Ovary (tissue), 9 donors: ENCODE data around the gene ACOT7. TPM values are rescaled to one million over a fixed set of nuclear protein-coding genes. Genes with fewer than 3 reads are reported as not detected.

Experiments
- DNase-seq, 5 donors: peaks; one replicate each; pipeline ENCODE4 v3.0.0-alpha.2; 2019 to 2020
- H3K27ac ChIP-seq, 2 donors: fragments of 200-600 bp; one replicate each; pipeline versions ENCODE4 v1.5.1 to v1.8.0; 2019 to 2022
- H3K27me3 ChIP-seq: fragments of 200-600 bp; one replicate; pipeline ENCODE4 v1.8.0; 2022
- H3K36me3 ChIP-seq: fragments of 200-600 bp; sonication (generic); one replicate; pipeline ENCODE4 v1.5.1; 2019
- H3K4me1 ChIP-seq: one replicate; pipeline ENCODE4 v1.8.1; 2013; ENCODE audit warnings: mild to moderate bottlenecking, moderate library complexity; ENCODE audit not compliant: insufficient read depth
- H3K4me3 ChIP-seq: fragments of 200-600 bp; sonication (generic); one replicate; pipeline ENCODE4 v1.5.1; 2017
- H3K9me3 ChIP-seq, 2 donors: fragments of 200-600 bp in 1 of 2; sonication (generic) in 1 of 2; one replicate each; pipeline versions ENCODE4 v1.5.1 to v1.8.1; 2013 to 2019; ENCODE audit warnings: mild to moderate bottlenecking in 1 of 2, moderate library complexity in 1 of 2
- EP300 ChIP-seq: sonication (generic); formaldehyde crosslinking; IDR thresholded peaks from one replicate; pipeline ENCODE4 v1.6.1; 2017; ENCODE audit warnings: antibody characterized with exemption
- POLR2A ChIP-seq: fragments of 450-650 bp; IDR thresholded peaks from one replicate; pipeline ENCODE4 v1.6.1; 2017; ENCODE audit warnings: antibody characterized with exemption, mild to moderate bottlenecking, moderate library complexity
- WGBS, 3 donors: extraction: QIAGEN DNeasy Blood & Tissue Kit in 1 of 3; methylation state at CpG; one replicate each; pipeline versions ENCODE4 v1.1.5 to v1.1.7; 2013 to 2017; 5-methylcytosine and 5-hydroxymethylcytosine counted together
- intact Hi-C, 4 donors: fragments of 100-400 bp; cut with DNase I; formaldehyde crosslinking; loops; one replicate each; pipeline versions ENCODE4 v1.11.0 to v1.15.1; 2022 to 2023
- polyA plus RNA-seq, 2 donors: library from polyadenylated mRNA; stranded (reverse); fragments of 200-250 nt in 1 of 2; fragments of 350-450 nt in 1 of 2; fragmentation: Illumina TruSeq in 1 of 2; extraction: RNeasy Lipid Tissue Mini Kit (QIAGEN cat#74804) in 1 of 2; gene quantifications; one replicate each; pipeline ENCODE4 v1.2.3, GENCODE V29; 2013 to 2014
- total RNA-seq, 7 donors: library from RNA; depleted of rRNA in 2 of 7; stranded (reverse); fragments of >200 nt in 2 of 7; fragmentation: NEBNext Ultra II Directional in 3 of 7; extraction: Animal tissue kit (Norgen Biotek cat#: 25700) in 3 of 7; gene quantifications; one replicate each; pipeline versions ENCODE4 v1.1.0 to v1.2.4, GENCODE V29; 2016 to 2023
- TF ChIP-seq, protein P1 (sequence below), 3 donors: fragments of 450-650 bp in 2 of 3; fragments of 200-600 bp in 1 of 3; IDR thresholded peaks; one replicate each; pipeline versions ENCODE4 v1.5.1 to v1.8.0; 2016 to 2022; ENCODE audit warnings: antibody characterized with exemption in 3 of 3, mild to moderate bottlenecking in 1 of 3
- donor health status: DM: no; HTN: no; CAD: no; lungs with moderate emphysema.
- donor health status: DM: no; HTN: no; CAD: no.
- donor health status: Bipolar disorder and iron deficiency.
- donor health status: DM: yes; HTN: yes; CAD: no.
- donor health status: DM: no; HTN: no; CAD: no.
- donor health status: DM: yes; HTN: yes; CAD: no.

ACOT7 gene
- total and polyA plus RNA-seq, 9 donors, result 6.4 to 20.7 (median 11.3) TPM

DNA sequence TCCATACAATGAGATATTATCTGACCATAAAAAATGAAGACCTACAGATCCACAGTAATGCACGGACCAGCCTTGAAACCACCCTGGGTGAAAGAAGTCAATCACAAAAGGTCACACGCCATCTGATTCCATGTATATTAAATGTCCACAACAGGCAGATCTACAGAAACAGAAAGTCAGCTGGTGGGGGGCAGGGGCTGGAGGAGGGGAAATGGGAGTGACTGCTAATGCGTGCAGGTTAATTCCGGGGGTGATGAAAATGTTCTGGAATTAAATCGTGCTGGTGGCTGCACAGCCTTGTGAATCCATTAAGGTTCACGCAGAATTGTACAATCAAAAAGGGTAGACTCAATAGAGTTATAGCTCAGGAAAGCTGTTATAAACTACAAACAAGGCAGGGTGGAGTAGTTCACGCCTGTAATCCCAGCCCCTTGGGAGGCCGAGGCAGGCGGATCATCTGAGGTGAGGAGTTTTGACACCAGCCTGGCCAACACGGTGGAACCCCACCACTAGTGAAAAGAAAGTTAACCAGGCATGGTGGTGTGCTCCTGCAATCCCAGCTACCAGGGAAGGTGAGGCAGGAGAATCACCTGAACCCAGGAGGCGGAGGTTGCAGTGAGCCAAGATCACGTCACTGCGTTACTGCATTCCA lies 32.3 kb downstream of the ACOT7 start:
- no peak overlapping the region for H3K4me3 ChIP-seq
- no peak for TF ChIP-seq EP300
- TF ChIP-seq, protein P1, sequence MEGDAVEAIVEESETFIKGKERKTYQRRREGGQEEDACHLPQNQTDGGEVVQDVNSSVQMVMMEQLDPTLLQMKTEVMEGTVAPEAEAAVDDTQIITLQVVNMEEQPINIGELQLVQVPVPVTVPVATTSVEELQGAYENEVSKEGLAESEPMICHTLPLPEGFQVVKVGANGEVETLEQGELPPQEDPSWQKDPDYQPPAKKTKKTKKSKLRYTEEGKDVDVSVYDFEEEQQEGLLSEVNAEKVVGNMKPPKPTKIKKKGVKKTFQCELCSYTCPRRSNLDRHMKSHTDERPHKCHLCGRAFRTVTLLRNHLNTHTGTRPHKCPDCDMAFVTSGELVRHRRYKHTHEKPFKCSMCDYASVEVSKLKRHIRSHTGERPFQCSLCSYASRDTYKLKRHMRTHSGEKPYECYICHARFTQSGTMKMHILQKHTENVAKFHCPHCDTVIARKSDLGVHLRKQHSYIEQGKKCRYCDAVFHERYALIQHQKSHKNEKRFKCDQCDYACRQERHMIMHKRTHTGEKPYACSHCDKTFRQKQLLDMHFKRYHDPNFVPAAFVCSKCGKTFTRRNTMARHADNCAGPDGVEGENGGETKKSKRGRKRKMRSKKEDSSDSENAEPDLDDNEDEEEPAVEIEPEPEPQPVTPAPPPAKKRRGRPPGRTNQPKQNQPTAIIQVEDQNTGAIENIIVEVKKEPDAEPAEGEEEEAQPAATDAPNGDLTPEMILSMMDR (IDR thresholded peaks at IDR 0.05), result no peak
- no peak for TF ChIP-seq POLR2A
- WGBS, 3 donors, result 92 to 93% (median 92%) methylated on average over 13 of the region's 13 CpGs
- intact Hi-C loops, result loop anchor here in 3 of 4 donors (5.0 to 10.0 kb wide), 2 partner anchors 41 to 54 kb away; partner anchors contain the start of gene HES2 (in 1 of the 3)
- peak overlapping the region in 1 of 2 donors; percentile 79 for H3K27ac ChIP-seq
- no peak for DNase-seq
- no peaks in the 10 kb centered on the region for H3K36me3 ChIP-seq
- H3K4me1 ChIP-seq, result peaks cover 15% of the 10 kb centered on the region
- no peaks in the 10 kb centered on the region for H3K27me3 ChIP-seq
- no peaks in the 10 kb centered on the region for H3K9me3 ChIP-seq

DNA sequence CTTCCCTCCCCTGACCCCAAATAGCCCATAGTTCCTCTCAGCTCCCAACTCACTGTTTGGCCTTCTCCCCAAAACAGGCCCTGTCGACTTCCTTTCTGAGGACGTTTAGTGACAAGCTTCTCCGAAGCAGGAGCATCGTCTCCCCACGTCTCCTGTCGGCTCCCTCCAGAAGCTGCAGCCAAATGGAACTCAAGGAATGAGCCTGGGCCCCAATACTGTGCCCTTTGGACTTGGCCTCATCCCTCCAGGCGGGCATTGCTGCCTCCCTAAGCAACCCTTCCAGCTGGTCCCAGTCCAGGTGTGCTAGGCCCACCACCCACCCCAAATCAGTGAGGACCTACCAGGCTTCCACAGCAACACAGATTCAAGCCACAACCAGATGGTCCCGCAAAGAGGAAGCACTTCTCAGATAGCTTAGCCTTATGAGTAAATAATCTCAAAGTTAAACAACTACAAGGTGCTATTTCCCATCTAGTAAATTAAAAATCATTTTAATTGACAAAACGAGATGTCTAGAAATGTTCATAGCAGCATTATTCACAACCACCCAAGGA lies 33.0 kb downstream of the ACOT7 start:
- Histone ChIP-seq H3K36me3 (no peaks in the 10 kb centered on the region), H3K9me3 (no peaks in the 10 kb centered on the region), H3K27ac (peak overlapping the region; percentile 35 to 79), H3K27me3 (no peaks in the 10 kb centered on the region), H3K4me1 (peaks cover 15% of the 10 kb centered on the region), H3K4me3 (no peak overlapping the region)
- 77 to 83% (median 80%) methylated on average over 9 of the region's 9 CpGs for WGBS, 3 donors
- DNase-seq, result no peak
- intact Hi-C loops, result loop anchor here in 3 of 4 donors (5.0 to 10.0 kb wide), 2 partner anchors 42 to 54 kb away; partner anchors contain the start of gene HES2 (in 1 of the 3)
- TF ChIP-seq, protein P1 (IDR thresholded peaks at IDR 0.05), result no peak
- TF ChIP-seq POLR2A, result no peak
- no peak for TF ChIP-seq EP300

GRCh38 chr1:6360117-6360496 lies 33.5 kb downstream of the ACOT7 start:
- intact Hi-C loops, result loop anchor here in 3 of 4 donors (5.0 to 10.0 kb wide), 2 partner anchors 42 to 55 kb away; partner anchors contain the start of gene HES2 (in 1 of the 3)
- H3K27me3 ChIP-seq, result no peaks in the 10 kb centered on the region
- H3K9me3 ChIP-seq, result no peaks in the 10 kb centered on the region
- no peak overlapping the region for H3K4me3 ChIP-seq
- peak in 1 of 5 donors; percentile 37 for DNase-seq
- no peaks in the 10 kb centered on the region for H3K36me3 ChIP-seq
- no peak for TF ChIP-seq EP300
- TF ChIP-seq POLR2A, result no peak
- TF ChIP-seq, protein P1 (IDR thresholded peaks at IDR 0.05), result no peak
- H3K4me1 ChIP-seq, result peaks cover 15% of the 10 kb centered on the region
- peak overlapping the region; percentile 35 to 79 for H3K27ac ChIP-seq
- 66 to 73% (median 68%) methylated on average over 9 of the region's 9 CpGs for WGBS, 3 donors

DNA sequence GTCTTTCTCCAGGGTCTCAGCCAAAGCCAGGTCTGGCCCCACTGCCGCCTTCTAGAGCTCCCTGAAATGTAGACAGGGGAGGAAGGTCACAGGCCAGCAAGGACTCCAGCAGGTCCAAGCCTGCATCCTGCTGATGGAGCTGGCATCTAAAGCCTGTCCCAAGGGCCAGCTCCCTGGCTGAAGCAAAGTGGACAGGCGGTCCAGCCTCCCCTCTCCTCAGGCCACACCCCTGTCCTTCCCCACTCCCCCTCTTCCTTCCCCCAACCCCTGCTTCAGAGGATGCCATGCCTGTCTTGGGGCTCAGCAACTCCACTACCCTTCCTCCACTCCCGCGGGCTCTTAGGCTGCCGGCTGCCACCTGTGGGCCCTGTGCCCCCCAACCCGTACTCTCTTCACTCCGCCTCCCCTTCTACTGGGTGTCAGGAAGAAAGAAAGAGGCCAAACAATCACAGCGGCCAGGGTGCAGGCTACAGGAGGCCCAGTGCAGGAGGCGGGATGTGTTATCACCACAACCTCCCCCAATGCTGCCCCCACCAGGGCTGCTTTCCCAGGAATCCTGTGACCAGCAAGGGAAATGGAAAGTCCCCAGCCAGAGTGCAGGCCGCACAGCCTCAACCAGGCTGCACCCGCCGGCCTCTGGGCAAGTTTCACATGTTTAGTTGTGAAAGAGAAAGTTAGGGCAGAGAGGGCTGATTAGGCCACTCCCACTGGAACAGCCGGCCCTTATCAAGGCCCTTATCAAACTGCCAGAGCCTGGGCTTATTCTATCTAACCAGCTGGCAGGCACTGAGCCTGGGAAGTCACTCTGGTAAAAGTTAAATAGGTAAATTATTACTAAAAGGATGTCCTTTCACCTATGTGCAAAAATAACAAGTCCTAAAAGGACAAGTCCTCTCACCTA lies 34.1 kb downstream of the ACOT7 start:
- Histone ChIP-seq H3K4me1 (peaks cover 15% of the 10 kb centered on the region), H3K36me3 (no peaks in the 10 kb centered on the region), H3K27ac (peak overlapping the region; percentile 35 to 79), H3K9me3 (no peaks in the 10 kb centered on the region), H3K4me3 (no peak overlapping the region), H3K27me3 (no peaks in the 10 kb centered on the region)
- TF ChIP-seq, protein P1 (IDR thresholded peaks at IDR 0.05), result no peak
- TF ChIP-seq EP300, result no peak
- TF ChIP-seq POLR2A, result peak; percentile 15
- intact Hi-C loops, result loop anchor here in 3 of 4 donors (5.0 to 10.0 kb wide), 3 partner anchors 33 to 55 kb away; partner anchors contain the start of genes ACOT7 (in 1 of the 3) and HES2 (in 1 of the 3)
- 12 to 16% (median 15%) methylated on average over 12 to 13 of the region's 13 CpGs for WGBS, 3 donors
- peak; percentile 71 to 83 (median 78) for DNase-seq
